Measurements from ENCODE around the gene REX1BD.
"Not testable (repeated sequence)": the region's sequence is repeated elsewhere in the genome, so short reads cannot be mapped to it uniquely, and the experiment has no call there.

REX1BD gene

GRCh38 chr19:18588611-18589379 lies at the start of gene REX1BD:
Gene REX1BD (plus strand): TSS chr19:18588798. CDS start chr19:18588802, 4 bp downstream.
- DNase-seq: peak; percentile 35

- DNase-seq: no peak
Observed at GRCh38 chr19:18539372-18539771, 49.2 kb upstream of the REX1BD start.

- not testable (repeated sequence) for DNase-seq
Observed at GRCh38 chr19:18540200-18540599, 48.4 kb upstream of the REX1BD start.

GRCh38 chr19:18541258-18541991 lies 47.2 kb upstream of the REX1BD start:
- DNase-seq: no peak

GRCh38 chr19:18541992-18542940 lies 46.3 kb upstream of the REX1BD start:
- DNase-seq: no peak

GRCh38 chr19:18542941-18543813 lies 45.4 kb upstream of the REX1BD start, which contains the start of gene FKBP8:
Gene FKBP8 (minus strand): TSS chr19:18543573. CDS start chr19:18541970, 1,603 bp downstream.
- peak; percentile 50 for DNase-seq

- DNase-seq: peak; percentile 5
Observed at GRCh38 chr19:18543814-18544475, 44.7 kb upstream of the REX1BD start.

- no peak for DNase-seq
Observed at GRCh38 chr19:18551631-18552030, 37.0 kb upstream of the REX1BD start.

GRCh38 chr19:18557411-18558201 lies 31.0 kb upstream of the REX1BD start, which contains the start of gene KXD1:
Gene KXD1 (plus strand): TSS chr19:18557870. CDS start chr19:18562057, 4,187 bp downstream.
- peak; percentile 89 for DNase-seq

GRCh38 chr19:18558202-18558555 lies 30.4 kb upstream of the REX1BD start:
- DNase-seq: no peak

- no peak for DNase-seq
Observed at GRCh38 chr19:18558604-18559003, 30.0 kb upstream of the REX1BD start.

- DNase-seq: no peak
Observed at GRCh38 chr19:18559685-18560084, 28.9 kb upstream of the REX1BD start.

GRCh38 chr19:18562086-18562485 lies 26.5 kb upstream of the REX1BD start:
- no peak for DNase-seq

- no peak for DNase-seq
Observed at GRCh38 chr19:18566953-18567352, 21.6 kb upstream of the REX1BD start.

- no peak for DNase-seq
Observed at GRCh38 chr19:18568367-18568766, 20.2 kb upstream of the REX1BD start.

GRCh38 chr19:18571564-18572344 lies 16.8 kb upstream of the REX1BD start, which contains the start of gene UBA52:
Gene UBA52 (plus strand): TSS chr19:18571857. CDS start chr19:18573301, 1,444 bp downstream.
- peak; percentile 93 for DNase-seq

- DNase-seq: no peak
Observed at GRCh38 chr19:18574691-18575291, 13.8 kb upstream of the REX1BD start.

GRCh38 chr19:18576383-18576782 lies 12.2 kb upstream of the REX1BD start:
- no peak for DNase-seq

- DNase-seq: no peak
Observed at GRCh38 chr19:18577365-18577914, 11.2 kb upstream of the REX1BD start.
